ENCODE results near the gene EMID1.
"Not testable (repeated sequence)": the region's sequence is repeated elsewhere in the genome, so short reads cannot be mapped to it uniquely, and the experiment has no call there.

Gene EMID1

GRCh38 chr22:29211466-29211865, 5.8 kb downstream of the EMID1 start:
- no peak for DNase-seq

GRCh38 chr22:29212743-29213142, 7.0 kb downstream of the EMID1 start:
- no peak for DNase-seq

- DNase-seq, result no peak
Measured at GRCh38 chr22:29213493-29213892, 7.8 kb downstream of the EMID1 start.

DNA sequence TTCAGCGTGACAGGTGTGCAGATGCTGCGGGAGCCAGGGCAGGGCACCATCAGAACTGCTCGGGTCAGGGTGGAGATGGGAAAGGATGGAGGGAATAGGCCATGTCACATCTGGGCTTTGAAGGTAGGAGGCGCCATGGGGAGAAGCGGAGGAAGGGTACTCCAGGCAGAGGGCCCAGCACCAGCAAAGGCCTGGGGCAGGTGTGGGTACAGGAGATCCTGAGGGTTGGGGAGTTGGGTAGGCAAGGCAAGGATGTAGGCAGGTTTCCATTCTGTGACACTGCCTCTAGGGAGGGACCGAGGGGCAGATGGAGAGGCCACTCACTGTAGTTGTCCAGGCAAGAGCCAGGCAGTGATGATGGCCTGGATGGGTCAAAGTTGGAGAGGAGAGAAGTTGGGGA, 8.5 kb downstream of the EMID1 start:
- DNase-seq, result no peak

DNA sequence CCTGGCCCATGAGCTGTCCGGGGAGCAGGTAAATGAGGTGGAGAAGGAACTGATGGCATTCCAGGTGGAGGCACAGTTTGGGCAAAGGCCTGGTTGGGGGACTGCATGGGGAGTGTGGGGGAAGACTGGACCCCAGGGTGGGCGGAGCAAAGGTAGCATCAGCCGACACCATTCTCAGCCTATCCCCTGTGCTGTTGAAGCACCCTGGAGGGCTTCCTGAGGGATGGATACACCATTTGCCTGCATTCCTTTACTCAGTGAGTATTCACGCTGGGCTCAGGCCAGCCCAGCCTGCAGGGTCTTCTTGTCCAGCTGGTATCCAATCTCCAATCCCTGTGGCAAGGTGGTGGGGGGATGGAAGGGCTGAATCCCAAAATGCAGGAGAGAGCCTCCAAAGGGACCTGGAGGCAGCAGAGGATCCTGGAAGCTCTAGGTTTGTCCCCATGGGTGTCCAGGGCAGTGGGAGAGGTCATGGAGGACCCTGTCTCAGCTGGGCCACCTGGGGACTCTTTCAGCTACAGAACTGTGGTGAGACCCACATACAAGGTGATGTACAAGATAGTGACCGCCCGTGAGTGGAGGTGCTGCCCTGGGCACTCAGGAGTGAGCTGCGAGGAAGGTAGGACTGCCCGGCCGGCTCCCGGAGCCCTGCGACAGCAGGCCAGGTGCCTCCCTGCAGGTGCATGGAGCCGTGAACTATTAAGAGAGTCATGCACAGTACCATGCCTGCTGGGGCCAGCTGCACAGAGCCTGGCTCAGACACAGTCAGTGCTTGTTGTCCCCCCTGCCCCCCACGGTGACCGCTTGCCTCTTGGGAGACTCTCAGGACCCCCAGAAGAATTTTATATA, 9.5 kb downstream of the EMID1 start:
- DNase-seq, result no peak

GRCh38 chr22:29216011-29216872, 10.5 kb downstream of the EMID1 start:
- DNase-seq, result no peak

- DNase-seq, result no peak
Measured at GRCh38 chr22:29216873-29217666, 11.4 kb downstream of the EMID1 start.

GRCh38 chr22:29217827-29218757, 12.4 kb downstream of the EMID1 start:
- no peak for DNase-seq

- no peak for DNase-seq
Measured at GRCh38 chr22:29218758-29219408, 13.2 kb downstream of the EMID1 start.

DNA sequence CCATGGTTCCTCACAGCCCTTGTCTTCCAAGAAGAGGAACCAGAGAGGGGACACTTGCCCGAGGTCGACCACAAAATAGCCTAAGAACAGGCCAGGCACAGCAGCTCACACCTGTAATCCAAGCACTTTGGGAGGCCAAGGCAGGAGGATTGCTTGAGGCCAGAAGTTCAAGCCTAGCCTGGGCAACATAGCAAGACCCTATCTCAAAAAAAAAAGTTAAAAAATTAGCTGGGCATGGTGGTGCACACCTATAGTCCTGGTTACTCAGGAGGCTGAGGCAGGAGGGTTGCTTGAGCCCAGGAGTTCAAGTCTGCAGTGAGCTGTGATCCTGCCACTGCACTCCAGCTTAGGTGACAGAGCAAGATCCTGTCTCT, 13.7 kb downstream of the EMID1 start:
- not testable (repeated sequence) for DNase-seq

- DNase-seq, result no peak
Measured at GRCh38 chr22:29219881-29220670, 14.4 kb downstream of the EMID1 start.

GRCh38 chr22:29224121-29224858, 18.6 kb downstream of the EMID1 start:
- DNase-seq, result no peak

GRCh38 chr22:29224859-29225410, 19.2 kb downstream of the EMID1 start:
- no peak for DNase-seq

- peak; percentile 42 for DNase-seq
Measured at GRCh38 chr22:29225422-29226090, 19.9 kb downstream of the EMID1 start.

GRCh38 chr22:29226351-29226981, 20.8 kb downstream of the EMID1 start:
- no peak for DNase-seq

DNA sequence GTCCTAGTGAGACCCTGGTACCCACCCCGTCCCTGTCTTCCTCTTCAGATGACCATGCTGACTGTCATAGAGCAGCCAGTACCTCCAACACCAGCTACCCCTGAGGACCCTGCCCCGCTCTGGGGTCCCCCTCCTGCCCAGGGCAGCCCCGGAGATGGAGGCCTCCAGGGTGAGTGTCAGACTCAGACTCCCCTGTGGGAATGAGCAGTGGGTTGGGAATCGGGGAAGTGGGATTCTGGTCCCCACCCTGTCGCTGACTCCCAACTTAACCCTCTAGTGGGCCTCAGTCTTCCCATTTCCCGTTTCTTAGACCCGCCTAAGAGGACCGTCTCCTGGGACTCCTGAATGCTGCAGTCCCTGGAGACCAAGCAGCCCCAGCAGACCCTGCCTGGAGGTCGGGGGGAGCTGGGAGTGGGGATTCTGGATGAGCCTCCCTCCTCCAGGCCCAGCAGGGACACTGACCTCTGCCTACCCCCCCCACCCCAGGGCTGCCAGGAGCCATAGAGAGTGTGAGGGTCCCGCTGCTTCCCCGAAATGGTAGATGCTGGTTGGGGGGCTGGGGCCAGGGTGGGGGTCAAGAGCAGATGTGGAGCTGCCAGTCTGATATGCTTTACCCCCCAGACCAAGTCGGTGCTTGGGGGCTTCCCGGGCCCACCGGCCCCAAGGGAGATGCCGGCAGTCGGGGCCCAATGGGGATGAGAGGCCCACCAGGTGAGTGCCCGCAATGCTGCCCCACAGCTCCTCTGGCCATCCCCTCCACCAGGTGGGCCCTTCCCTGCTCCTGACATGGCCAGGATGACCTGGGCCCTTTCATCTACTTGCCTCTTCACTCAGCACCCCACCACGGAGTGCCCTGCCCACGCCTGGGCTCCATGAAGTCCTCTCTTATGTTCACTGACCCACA, 25.5 kb downstream of the EMID1 start:
- no peak for DNase-seq
